OCI-LY7 (cell line): ENCODE data around the gene F8. TPM values are rescaled to one million over a fixed set of nuclear protein-coding genes. Genes with fewer than 3 reads are reported as not detected.

ENCODE experiments used
- BruUV-seq: library from RNA; stranded (reverse); fragments of 400-500 nt; replicated peaks from 2 replicates; lab custom pipeline; 2021; lab: Mats Ljungman, UMichigan
- CTCF ChIA-PET: fragments of 300-600 bp; sonication (Branson Sonifier 250); formaldehyde crosslinking; loops from one replicate; lab custom pipeline; 2022; ENCODE audit warnings: antibody characterized with exemption; ENCODE audit not compliant: unreplicated experiment; lab: Charles Lee
- POLR2A ChIA-PET: fragments of 300-600 bp; sonication (Branson Sonifier 250); formaldehyde crosslinking; loops from one replicate; lab custom pipeline; 2022; ENCODE audit warnings: antibody characterized with exemption; lab: Charles Lee
- DNase-seq: peaks from one replicate; pipeline ENCODE4 v3.0.0-alpha.2; 2015; ENCODE audit warnings: low spot score
- H2AFZ ChIP-seq: fragments of 200-600 bp; sonication (generic), shearing (Covaris generic); 2 replicates; pipeline ENCODE4 v1.6.1; 2014; ENCODE audit warnings: mild to moderate bottlenecking, antibody characterized with exemption, low read length, moderate library complexity
- H3K27ac ChIP-seq: fragments of 200-600 bp; sonication (generic); 2 replicates; pipeline ENCODE4 v1.5.1; 2014; ENCODE audit warnings: mixed run types, low read depth, mild to moderate bottlenecking, moderate library complexity, low read length, inconsistent platforms; ENCODE audit not compliant: poor library complexity, severe bottlenecking
- H3K36me3 ChIP-seq: fragments of 200-600 bp; sonication (generic); 2 replicates; pipeline ENCODE4 v1.6.1; 2014; ENCODE audit warnings: mild to moderate bottlenecking, antibody characterized with exemption, low read length, moderate library complexity, mixed read lengths; ENCODE audit not compliant: insufficient read depth
- H3K4me1 ChIP-seq: fragments of 200-600 bp; sonication (generic); 2 replicates; pipeline ENCODE4 v1.5.1; 2014; ENCODE audit warnings: mild to moderate bottlenecking, low read length; ENCODE audit not compliant: insufficient read depth, poor library complexity, severe bottlenecking
- H3K4me2 ChIP-seq: fragments of 200-600 bp; sonication (generic); 2 replicates; pipeline ENCODE4 v1.6.1; 2014; ENCODE audit warnings: mild to moderate bottlenecking, low read length
- H3K4me3 ChIP-seq: fragments of 200-600 bp; sonication (generic); 2 replicates; pipeline ENCODE4 v1.5.1; 2014; ENCODE audit warnings: mild to moderate bottlenecking, low read depth, low read length; ENCODE audit not compliant: poor library complexity, severe bottlenecking
- H3K79me2 ChIP-seq: fragments of 200-600 bp; sonication (generic); 2 replicates; pipeline ENCODE4 v1.6.1; 2016; ENCODE audit warnings: low read depth, mild to moderate bottlenecking, low read length, moderate library complexity, mixed read lengths; ENCODE audit not compliant: insufficient read depth
- H3K9me2 ChIP-seq: fragments of 200-600 bp; sonication (generic); 2 replicates; pipeline ENCODE4 v1.6.1; 2016; ENCODE audit warnings: mild to moderate bottlenecking, low read length, mixed read lengths; ENCODE audit not compliant: insufficient read depth
- H3K9me3 ChIP-seq: fragments of 200-600 bp; sonication (generic); 2 replicates; pipeline ENCODE4 v1.6.1; 2014; ENCODE audit warnings: mild to moderate bottlenecking, mixed run types, low read length, mixed read lengths
- H4K20me1 ChIP-seq: fragments of 200-600 bp; sonication (generic); 2 replicates; pipeline ENCODE4 v1.6.1; 2014; ENCODE audit warnings: mild to moderate bottlenecking, antibody characterized with exemption, low read length, moderate library complexity, mixed read lengths; ENCODE audit not compliant: insufficient read depth
- EZH2phosphoT487 ChIP-seq: fragments of 200-600 bp; sonication (generic); IDR thresholded peaks from 2 replicates; pipeline ENCODE4 v1.6.1; 2018; ENCODE audit warnings: low read depth, borderline replicate concordance, mild to moderate bottlenecking, mixed run types, antibody characterized with exemption, low read length, moderate library complexity, mixed read lengths
- intact Hi-C: fragments of 100-400 bp; cut with micrococcal nuclease; formaldehyde crosslinking; loops from one replicate; pipeline ENCODE4 v1.10.0; 2022; ENCODE audit not compliant: unreplicated experiment
- total RNA-seq, 2 experiments: library from RNA; depleted of rRNA in 1 of 2; stranded (reverse); fragments of >200 nt in 1 of 2; shearing (Covaris generic) in 1 of 2; gene quantifications; 2 replicates each; pipeline ENCODE4 v1.2.3, GENCODE V29; 2014 to 2022
- TF ChIP-seq, protein P1 (sequence below): fragments of 200-600 bp; sonication (generic); conservative IDR thresholded peaks from 2 replicates; pipeline ENCODE4 v1.5.1; 2014; ENCODE audit warnings: mild to moderate bottlenecking, antibody characterized with exemption, low read length, moderate library complexity, mixed read lengths

The F8 gene
- total RNA-seq, 2 experiments from 2014 or later = 0.47 to 1.7 TPM

DNA sequence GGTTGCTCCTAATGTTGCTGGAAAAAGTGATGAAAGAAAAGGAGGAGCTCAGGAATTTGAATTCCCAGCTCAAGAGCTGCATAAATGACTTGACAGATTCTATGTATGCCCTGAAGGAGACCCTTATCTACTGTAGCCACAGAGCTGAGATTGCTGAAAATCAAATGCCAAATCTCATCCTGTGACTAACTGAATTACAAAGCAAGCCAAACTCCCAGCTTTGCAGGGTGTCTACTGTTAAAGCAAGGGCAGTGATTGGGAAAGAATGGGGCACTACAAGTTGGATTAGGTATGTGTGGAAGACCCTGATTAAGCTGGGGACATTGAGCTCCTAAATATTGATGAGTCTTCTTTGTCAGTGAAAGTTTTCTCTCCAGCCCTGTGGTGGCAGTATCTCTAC is 167.3 kb downstream of the F8 start:
- no peak for DNase-seq

DNA sequence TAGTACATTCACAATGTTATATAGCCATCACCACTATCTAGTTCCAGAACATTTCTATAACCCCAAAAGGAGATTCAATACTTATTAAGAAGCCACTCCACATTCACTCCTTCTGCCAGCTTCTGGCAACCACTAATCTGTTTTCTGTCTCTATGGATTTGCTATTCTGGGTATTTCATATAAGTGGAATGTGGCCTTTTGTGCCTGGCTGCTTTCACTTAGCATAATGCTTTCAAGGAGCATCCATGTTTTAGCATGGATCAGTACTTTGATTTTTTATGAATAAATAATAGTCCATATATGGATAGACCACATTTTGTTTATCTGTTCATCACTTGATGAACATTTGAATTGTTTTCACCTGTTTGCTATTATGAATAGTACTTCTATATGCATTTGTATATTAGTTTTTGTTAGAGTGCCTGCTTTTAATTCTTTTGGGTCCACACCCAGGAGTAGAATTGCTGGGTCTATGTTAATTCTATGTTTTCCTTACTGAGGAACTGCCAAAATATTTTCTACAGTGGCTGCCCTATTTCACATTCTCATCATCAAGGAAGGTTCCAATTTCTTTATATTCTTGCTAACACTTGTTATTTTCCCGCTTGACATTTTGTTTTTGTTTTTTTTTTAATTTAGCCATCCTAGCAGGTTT is 171.4 kb downstream of the F8 start:
- POLR2A ChIA-PET = no interaction called here
- CTCF ChIA-PET = no interaction called here
- intact Hi-C loops = no loop called here

More for the DNA sequence above, 167.3 kb downstream of the F8 start:
- POLR2A ChIA-PET = no interaction called here
- Histone ChIP-seq H3K4me2 (no peak overlapping the region), H3K4me1 (no peaks in the 10 kb centered on the region), H2AFZ (no peak overlapping the region), H3K9me3 (no peaks in the 10 kb centered on the region), H3K4me3 (no peak overlapping the region), H3K79me2 (no peaks in the 10 kb centered on the region), H3K9me2 (no peaks in the 10 kb centered on the region), H3K36me3 (no peaks in the 10 kb centered on the region), H3K27ac (no peak overlapping the region), H4K20me1 (no peaks in the 10 kb centered on the region)
- intact Hi-C loops = no loop called here
- TF ChIP-seq, protein P1, sequence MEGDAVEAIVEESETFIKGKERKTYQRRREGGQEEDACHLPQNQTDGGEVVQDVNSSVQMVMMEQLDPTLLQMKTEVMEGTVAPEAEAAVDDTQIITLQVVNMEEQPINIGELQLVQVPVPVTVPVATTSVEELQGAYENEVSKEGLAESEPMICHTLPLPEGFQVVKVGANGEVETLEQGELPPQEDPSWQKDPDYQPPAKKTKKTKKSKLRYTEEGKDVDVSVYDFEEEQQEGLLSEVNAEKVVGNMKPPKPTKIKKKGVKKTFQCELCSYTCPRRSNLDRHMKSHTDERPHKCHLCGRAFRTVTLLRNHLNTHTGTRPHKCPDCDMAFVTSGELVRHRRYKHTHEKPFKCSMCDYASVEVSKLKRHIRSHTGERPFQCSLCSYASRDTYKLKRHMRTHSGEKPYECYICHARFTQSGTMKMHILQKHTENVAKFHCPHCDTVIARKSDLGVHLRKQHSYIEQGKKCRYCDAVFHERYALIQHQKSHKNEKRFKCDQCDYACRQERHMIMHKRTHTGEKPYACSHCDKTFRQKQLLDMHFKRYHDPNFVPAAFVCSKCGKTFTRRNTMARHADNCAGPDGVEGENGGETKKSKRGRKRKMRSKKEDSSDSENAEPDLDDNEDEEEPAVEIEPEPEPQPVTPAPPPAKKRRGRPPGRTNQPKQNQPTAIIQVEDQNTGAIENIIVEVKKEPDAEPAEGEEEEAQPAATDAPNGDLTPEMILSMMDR = no peak
- no peak for TF ChIP-seq EZH2phosphoT487
- no TSS peak for BruUV-seq
- CTCF ChIA-PET = interaction anchor here (0.6 kb wide), 1 partner anchor 37 kb away, joined by 3 read pairs; no protein-coding TSS in a partner anchor

More for the DNA sequence above, 171.4 kb downstream of the F8 start:
- Histone ChIP-seq H3K4me2 (no peak overlapping the region), H3K9me3 (no peaks in the 10 kb centered on the region), H3K9me2 (no peaks in the 10 kb centered on the region), H3K4me3 (no peak overlapping the region), H3K36me3 (no peaks in the 10 kb centered on the region), H3K4me1 (no peaks in the 10 kb centered on the region), H2AFZ (no peak overlapping the region), H3K79me2 (no peaks in the 10 kb centered on the region), H4K20me1 (no peaks in the 10 kb centered on the region), H3K27ac (no peak overlapping the region)
- BruUV-seq = no TSS peak
- TF ChIP-seq, protein P1 = no peak
- TF ChIP-seq EZH2phosphoT487 = no peak
- DNase-seq = no peak
